Colon (tissue), 2 donors: ENCODE results near the gene AGBL1.

Source experiments
- FAIRE-seq: peaks from 2 replicates; lab custom pipeline; 2012; peaks lifted over from hg19 to GRCh38; lab: Jason Lieb, UNC
- donor health status: control.
- donor health status: control.

AGBL1 gene

DNA sequence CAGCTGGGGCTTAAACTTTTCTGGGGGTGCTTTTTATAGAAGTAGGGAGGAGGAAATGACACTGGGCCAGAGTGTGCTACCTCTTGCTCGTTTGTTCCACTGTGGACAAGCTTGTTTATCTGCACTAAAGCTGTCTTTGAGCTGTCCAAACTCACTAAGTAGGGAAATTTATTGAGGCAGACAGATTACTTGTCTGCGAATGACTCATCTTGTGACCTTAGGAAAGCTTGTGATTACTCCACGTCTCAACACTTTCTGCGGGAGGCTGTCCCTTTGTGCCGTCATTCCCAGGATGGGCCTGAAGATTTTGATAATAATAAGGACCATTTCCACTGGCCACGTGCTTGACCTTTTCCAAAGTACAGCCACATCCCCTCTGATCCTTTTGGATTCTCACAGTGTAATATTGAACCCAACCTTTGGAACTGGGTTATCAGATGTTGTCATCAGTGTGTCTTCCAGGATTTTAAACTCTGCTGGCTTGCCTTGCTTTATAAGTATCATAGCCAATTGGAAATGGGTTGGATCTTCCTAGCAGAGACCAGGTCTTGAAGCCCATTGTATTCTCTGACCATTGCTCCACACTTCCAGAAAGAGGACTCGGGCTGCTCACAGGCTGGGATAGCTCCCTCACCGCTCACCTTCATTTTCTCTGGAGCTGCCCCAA, 84.7 kb downstream of the AGBL1 start:
- FAIRE-seq: no peak

DNA sequence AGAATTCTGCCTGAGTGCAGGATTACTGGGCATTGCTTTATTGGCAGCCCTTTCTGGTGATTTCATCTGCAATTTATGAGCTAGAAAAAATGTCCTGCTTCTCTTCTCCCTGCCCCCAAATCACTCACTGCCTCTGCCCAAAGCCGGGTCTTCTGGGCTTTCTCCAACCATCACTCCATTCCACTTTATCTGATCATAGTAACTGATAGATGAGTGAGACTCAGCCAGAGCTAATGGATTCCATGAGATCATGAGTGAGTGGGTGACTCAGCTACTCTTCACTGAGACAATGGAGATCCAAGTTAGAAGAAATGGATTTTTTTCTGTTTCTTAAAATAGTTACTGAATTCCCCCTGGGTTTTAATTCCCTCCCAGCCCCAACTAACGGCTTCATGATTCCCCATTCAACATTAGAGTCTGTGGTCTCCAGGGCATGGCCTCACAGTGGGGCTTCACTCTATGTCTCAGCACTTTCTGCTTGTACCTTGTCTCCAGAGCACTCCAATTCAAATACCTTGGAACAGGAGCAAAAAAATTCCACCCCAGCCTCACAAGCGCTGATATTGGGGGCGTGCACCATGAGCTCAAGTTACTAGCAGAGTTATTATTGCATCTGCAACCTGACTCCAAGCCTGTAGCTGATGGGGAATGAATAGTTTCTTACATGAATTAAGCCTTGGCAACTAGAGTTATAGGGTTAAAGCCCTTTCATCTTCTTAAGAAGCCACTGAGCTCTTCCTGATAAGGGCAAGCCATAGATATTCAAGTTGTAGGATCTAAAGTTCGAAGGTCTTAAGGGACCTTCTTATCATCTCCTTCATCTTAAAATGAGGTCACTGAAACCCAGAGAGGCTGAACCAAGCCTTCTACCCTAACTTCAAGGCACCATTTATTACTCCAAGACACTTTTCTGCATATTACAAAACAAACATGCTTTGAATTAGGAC, 85.9 kb downstream of the AGBL1 start:
- no peak for FAIRE-seq

DNA sequence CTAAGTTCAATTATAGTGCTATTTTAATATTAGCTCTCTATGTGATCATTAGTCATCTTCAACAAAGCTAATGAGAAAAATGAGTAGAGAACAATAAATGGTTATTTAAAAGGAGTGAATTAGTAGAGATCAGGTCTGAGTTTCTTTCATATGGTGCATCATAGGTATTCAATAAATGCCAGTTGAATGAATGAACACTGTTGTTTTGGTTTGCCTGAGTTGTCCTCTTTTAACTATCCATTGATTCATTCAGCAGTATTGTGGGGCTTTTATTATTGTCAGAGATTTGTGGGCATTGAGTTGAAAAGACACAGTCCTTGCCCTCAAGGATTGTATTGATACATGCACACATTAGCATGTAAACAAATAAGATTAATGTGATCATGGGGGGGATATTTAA, 88.2 kb downstream of the AGBL1 start:
- no peak for FAIRE-seq

DNA sequence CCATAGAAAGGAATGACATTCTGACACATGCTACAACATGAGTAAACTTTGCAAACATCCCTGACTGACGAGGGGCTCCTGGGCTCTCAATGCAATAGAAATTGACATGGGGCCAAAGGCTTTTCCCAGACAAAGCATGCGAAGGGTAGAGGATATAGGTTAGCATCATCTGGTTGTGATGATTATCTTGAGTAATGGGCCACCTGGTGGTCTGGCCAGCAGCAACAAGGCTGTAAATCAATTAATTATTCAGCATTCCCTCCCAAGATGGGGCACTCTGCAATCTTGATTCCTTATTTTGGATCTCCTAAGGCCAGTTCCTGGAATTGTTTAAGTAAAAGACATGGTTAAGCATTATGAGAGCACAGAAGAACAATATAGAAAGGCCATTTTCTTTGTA, 99.2 kb downstream of the AGBL1 start:
- FAIRE-seq: no peak

DNA sequence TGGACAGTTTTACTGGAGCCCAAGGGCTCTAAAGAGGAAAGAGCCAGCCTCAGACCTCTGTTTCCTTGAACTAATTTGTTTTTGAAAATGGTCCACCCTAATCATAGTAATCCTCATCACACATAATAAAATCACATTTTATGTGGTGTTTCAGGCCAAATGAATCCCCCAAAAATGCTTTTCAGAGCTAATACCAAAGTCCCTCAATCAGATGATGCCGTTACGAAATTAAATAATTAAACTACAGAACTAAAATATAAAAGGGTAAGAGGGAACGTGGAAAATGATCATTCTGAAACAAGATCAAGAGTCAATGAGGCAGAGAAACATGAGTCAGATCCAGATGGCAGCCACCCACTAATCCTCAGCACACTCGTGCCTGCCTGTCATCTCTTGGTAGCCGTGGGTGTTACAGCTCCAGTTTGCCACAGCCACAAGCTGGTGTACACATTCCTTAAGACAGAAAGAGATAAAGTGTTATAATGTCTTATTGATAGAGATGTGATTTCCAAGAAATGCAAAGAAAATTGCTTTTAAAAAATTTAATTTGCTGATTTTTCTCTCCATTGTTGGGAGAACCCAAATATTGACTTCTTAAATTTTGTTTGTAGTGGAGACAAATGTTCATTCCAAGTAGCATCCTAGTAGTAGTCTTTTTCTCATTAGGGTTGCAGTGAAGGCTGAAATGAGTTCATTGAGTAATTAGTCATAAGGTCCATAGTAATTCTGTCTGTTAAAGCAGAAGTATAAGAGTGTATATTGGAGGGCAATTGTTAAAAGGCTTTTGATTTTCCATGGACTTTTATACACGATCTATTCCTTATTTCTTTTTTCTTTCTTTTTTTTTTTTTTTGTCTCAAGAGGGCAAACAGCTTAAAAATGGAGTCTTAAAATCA, 104.2 kb downstream of the AGBL1 start:
- no peak for FAIRE-seq

DNA sequence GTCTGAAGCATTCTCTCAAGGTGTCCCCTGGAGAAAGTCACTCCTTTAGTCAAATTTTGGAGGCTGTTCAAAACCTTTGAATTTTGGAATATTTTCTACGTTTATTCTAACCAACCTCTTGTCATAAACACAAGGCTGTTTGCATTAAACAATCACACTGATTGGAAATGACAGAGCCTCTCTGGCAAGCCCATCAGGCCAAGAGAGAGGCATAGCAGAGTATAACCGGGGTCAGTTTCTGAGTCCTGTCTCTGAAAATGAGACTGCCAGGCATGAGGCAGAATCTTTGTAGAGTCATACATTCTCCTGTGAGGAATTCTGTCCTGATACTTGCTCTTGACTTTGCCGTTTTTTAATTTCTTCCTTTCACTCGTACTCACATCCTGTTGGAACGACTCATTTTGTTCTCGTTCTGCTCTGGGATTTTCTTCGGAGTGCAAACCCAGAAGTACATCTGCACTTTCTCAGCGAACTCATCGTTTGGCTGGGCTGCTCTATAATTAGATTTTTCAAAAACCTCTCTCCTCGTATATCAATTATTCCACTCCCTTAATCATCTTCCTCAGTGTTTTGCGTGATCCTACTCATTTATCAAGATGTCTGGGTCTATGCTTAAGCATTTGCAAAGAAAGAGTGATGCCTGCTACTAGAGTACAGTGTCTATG, 114.2 kb downstream of the AGBL1 start:
- no peak for FAIRE-seq

DNA sequence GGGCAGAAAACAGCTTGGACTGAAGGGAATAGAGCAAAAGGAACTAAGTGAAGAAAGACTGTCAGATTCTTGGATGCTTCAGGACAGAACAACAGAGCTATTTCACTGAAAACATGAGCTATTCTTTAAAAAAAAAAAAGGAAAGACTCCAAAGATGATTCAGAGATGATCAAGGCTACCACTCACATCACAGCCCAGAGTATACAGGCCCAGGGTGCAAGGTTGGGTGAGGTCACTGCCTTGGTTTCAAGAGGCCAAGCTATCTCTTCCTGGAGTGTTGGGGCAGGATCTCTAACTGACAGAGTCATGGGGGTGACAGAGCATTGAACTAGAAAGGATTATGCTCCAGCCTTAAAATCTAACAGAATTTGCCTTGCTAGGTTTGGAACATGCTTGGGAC, 118.1 kb downstream of the AGBL1 start:
- FAIRE-seq: no peak

DNA sequence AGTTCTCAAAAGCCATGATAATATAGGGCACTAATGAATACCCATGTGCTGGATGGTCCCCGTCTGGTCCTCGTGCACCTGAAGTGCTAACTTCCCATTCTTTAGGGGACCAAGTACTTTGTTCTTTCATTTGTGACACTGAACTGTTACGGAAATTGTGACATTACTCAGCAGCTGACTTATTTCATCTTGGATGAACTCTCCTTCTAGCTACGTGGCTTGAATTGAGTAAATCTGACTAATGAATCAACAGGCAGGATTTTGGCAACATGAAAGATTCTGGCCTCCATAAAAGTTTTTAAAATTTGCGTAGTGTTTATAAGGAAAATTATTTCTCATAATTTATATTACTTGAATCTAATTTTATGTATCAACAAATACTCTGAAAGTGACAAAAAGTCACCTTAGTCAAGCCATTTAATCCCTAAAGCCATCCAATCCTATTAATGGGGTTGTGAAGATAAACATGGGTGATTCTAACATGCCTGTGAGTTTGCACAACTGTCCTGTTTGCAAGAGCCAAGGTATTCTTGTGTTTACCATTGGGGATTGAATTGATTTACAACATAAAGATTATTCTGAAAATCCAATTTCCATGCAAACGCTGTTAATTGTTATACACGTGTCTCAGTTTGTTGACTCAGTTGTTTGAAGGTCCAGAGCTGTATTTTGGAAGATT, 119.9 kb downstream of the AGBL1 start:
- FAIRE-seq: no peak

DNA sequence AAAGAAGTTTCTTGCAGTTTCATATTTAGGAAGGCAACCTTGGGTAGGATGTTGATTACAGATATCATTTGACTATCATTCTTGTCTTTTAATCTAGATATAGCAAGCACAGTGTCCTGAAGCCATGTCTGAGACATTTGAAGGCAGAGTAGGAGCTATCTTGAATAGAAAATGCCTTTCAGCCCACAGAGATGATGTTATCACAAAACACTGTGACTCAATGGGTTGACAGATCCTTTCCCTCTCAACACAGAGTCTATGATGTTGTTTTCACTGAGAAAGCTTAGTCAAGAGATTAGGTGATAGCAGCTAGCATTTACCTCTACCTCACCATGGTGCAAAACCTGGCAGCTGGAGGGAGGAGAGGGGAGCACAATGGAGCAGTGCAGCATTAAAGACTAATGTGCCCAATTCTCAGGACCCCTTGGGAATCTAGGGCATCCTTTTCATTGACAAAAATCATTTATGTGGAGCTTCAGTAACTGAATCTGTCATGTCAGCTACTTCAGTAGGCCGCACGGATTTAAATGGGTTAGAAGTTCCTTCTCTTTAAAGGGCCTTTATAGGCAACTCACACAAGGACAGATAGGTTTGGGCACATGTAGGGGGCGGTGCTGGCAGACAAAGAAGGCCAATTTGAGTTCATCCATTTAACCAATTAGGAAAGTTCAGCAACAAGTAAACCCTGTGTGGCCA, 121.8 kb downstream of the AGBL1 start:
- FAIRE-seq: no peak

DNA sequence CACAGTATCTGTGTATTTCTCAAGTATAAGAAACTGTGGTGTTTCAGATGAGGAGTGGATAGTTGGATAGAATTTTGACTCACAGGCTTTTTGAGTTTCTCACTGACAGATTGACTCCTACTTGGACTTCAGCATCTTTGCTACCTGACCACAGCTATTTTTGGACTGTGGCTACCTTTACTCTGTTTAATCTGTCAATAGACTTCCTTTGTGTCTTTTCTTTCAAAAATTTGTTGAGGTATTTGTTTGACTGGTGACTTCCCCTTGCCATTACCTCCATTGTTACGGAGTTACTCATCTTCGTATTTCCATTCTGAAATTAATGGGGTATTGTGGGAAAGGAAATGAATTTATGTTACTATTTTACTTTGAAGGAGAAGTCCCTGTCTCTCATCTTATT, 123.8 kb downstream of the AGBL1 start:
- FAIRE-seq: no peak

DNA sequence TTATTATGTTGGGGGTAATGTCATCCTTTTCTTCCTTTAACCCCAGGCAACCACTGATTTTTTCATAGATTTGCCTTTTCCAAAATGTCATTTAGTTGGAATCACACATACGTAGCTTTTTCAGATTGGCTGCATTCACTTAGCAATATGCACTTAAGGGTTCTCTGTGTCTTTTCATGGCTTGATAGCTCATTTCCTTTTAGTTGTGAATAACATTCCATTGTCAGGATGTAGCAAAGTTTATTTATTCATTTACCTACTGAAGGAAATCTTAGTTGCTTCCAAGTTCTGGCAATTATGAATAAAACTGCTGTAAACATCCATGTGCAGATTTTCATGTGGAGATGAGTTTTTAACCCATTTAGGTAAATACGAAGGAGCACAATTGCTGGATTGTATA, 125.4 kb downstream of the AGBL1 start:
- no peak for FAIRE-seq

DNA sequence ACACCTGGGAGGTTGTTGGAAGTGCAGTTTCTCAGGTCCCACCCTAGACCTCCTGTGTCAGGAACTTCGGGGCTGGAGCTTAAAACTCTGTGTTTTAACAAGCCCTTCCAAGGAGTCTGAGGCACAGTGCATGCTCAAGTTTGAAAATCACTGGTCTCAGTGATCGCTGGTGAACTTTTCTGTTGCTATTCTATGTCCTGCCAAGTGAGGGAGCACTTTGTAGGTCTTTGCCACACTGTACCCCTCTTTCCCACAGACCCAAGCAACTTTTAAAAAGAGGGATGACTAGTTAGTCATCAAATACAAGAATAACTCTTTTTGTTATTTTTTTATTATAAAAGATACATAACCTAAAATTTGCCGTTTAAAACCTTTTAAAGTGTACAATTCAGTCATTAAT, 133.7 kb downstream of the AGBL1 start:
- FAIRE-seq: no peak

DNA sequence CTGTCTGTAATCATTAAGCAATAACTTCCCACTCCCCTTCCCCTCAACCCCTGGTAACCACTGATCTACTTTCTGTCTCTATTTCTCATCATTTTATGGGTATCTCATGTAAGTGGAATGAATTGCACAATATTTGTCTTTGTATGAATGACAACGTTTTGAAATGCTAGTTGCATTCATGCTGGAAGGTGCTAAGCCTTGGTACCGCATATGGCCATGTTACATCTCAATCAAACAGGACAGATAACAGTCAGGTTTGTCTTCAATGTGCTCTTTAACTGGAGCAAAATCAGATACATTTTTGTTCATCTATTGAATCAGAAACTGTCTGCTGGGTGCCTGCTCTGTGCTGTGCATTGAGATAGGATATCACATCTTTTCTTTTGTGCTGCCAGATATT, 134.2 kb downstream of the AGBL1 start:
- no peak for FAIRE-seq

DNA sequence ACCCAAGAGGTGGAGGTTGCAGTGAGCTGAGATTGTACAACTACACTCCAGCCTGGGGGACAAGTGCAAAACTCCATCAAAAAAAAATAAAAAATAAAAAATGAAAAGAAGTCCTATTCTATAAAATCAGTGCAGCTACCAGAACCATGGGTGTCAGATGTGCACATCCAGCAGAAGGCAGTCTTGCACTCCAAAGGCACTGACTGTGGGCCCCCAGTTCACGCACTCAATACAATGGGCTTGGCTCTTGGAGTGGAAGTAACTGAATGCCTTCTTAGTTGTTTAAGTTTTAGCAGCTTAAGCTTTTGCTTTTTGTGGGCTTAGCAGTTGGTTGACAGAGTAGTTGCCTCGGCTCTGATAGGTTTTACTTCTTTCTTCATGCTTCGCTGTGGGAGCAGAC, 141.4 kb downstream of the AGBL1 start:
- FAIRE-seq: no peak

DNA sequence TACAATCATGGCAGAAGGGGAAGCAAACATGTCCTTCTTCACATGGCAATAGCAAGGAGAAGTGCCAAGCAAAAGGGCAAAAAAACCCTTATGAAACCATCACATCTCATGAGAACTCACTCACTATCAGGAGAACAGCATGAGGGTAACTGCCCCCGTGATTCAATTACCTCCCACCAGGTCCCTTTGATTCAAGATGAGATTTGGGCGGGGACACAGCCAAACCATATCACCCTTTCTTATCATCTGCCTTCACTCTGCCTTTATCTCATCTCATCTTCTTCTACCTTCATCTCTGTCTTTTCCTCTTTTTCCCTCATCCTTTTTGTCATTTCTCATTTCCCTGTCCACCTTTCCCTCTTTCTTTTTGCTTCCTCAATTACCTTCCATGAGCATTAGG, 149.6 kb downstream of the AGBL1 start:
- FAIRE-seq: no peak

DNA sequence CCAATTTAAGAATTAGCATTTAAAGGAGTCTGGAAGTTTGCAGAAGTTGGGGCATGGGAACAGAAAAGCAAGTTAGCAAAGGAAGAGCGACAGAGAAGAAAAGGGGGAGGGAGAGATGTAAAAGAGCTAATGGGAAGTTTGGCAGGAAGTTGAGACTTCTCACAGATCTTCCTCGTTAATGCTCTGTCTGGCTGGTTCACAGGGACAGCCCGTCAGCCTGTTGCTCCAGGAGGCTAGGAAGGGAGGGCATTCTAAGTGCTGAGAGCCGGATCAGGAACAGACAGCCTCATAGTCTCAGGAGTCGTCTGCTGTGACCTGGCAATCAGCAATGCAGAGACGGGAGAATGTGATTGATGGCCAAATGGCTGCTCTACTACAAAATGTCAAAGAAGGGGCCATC, 150.3 kb downstream of the AGBL1 start:
- no peak for FAIRE-seq

DNA sequence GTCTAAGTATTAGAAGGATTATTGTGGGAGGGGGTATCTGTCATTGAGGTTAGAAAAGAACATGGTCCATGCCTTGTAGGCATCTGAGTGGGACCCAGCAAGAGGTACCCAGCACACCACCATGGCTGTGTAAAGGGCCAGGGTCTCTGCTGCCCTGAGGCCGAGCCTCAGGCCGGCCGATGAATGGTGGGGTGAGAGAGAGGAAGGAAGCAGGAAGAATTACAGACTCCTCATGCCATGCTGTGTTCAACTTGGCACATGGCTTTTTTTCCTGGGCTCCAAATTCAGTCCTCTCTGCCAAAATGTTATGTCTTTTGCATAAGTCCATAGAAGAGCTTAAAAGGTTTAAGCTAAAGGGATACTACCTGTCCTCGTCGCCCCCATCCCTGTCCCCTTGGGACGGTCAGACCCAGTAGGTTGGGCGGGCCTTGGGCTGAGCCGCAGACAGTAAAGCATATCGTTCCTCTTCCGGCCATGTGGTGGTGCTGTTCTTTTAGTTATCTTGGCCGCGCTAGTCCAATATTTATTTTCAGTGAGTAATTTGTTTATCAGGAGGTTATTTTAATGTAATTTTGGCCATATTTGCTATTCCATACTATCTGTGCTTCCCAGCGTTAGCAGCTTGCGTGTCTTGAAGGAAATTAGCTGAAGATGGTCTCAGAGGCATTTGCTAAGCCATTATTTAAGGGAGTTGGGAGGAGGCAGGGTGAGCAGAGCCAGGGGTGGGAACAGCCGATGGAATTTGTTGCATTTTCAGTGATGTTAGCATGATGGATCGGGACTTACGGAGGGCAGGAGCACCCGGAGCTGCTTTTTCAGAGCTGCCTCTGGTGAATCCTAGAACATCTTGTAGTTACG, 152.4 kb downstream of the AGBL1 start:
- no peak for FAIRE-seq

DNA sequence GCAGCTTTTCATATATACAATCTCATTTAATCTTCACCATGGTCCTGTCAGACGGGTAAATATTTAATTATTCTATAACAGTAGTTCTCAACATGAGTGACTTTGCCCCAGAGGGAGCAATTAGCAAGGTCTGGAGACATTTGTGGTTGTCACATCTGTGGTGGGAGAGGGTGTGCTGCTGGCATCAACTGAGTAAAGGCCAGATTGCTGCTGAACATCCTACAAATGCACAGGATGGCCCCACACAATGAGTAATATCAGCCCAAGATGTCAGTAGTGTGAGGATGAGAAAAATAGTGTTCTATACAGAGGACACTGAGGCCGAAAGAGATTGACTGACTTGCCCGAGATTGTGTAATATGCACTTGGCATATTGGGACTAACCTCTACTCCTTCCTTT, 156.0 kb downstream of the AGBL1 start:
- no peak for FAIRE-seq

DNA sequence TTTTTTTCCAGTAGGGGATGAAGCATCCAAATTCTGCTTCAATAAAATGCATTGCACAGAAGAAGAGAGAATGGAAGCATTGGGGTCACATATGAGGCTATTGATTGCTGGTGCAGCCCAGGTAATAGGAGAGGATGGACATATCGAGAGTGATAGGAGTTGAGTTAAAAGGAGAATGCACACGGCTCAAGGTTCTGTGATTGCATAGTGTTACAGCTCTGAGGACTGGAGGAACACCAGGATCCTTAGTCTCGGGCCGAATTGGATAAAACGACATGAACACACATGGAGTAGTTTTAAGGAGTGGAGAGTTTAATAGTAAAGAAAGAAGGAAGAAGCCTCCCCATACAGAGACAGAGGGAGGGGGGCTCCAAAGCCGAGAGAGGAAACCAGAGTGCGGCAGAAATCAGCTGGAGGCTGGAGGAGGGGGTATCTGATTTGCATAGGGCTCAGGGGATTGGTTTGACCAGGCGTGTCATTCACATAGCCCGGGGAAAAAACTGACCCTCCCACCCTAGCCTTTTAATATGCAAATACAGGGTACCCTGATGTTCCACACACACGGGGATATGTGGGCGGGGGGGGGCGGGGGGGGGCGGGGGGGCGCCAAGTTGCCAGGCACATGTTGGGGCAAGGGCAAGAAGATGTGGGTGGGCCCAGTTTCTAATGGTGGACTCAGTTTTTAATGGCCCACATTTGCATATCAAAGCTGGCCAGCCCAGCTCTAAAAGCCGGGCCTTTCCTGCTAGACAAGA, 156.9 kb downstream of the AGBL1 start:
- no peak for FAIRE-seq
